GM21526 (cell line): Measurements from ENCODE around the gene NOXA1.
"Not testable (repeated sequence)": the region's sequence is repeated elsewhere in the genome, so short reads cannot be mapped to it uniquely, and the experiment has no call there.

Source experiments
- ATAC-seq: cut with Tn5 transposase; IDR thresholded peaks from one replicate; pipeline ENCODE4 v1.9.1; 2021; ENCODE audit warnings: moderate library complexity; ENCODE audit not compliant: unreplicated experiment, low FRiP score

NOXA1 gene, protein sequence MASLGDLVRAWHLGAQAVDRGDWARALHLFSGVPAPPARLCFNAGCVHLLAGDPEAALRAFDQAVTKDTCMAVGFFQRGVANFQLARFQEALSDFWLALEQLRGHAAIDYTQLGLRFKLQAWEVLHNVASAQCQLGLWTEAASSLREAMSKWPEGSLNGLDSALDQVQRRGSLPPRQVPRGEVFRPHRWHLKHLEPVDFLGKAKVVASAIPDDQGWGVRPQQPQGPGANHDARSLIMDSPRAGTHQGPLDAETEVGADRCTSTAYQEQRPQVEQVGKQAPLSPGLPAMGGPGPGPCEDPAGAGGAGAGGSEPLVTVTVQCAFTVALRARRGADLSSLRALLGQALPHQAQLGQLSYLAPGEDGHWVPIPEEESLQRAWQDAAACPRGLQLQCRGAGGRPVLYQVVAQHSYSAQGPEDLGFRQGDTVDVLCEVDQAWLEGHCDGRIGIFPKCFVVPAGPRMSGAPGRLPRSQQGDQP

DNA sequence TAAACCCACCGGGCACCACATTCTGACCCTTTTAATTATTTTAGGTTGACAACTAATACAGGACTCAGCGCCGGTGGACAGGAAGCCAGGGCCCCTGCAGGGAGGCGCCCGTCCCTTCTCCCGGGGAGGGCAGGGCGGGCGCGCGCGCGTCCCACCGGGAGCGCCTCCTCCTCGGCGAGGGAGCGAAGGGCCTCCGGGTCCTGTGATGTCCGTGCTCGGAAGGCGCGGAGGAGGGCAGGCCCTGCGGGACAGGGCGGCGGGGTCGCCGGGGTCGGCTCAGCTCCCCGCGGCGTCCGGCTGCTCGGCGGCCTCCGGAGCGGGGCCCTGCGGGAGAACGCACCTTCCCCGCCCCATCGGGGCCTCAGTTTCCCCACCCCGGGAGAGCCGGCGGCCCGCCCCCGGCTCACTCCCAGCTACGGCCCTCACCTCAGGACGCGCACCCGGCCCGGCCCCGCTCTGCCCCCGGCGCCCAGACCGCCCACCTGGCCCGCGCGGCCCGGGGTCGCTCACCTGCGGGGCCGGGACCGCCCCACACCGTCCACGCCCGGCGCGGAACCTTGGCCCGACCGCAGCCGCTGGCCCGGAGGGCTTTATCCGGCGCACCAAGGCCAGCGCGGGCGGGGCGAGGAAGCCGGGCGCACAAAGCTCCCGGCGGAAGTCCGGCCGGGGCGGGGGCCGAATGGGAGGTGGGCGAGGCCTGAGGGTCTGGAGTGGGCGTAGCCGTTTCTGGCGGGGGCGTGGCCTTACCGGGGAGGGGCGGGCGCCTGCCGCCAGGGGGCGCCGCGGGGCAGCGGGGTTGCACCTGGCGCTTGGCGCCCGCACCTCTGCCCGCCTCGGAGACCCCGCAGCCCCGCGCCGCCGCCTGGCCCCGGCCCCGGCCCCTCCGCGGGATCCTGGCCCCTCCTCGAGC, at the start of gene NOXA1, which contains the start of gene EXD3:
NOXA1 (plus strand) TSS at position 790 of the 910 bp plus-strand sequence. CDS start 137 bp downstream, outside the sequence.
EXD3 (minus strand) TSS at position 559 of the 910 bp plus-strand sequence. CDS start 27,805 bp downstream, outside the sequence.
- ATAC-seq, result peak; percentile 70

GRCh38 chr9:137373611-137373980, 49.6 kb upstream of the NOXA1 start:
- ATAC-seq, result no peak

GRCh38 chr9:137374131-137374845, 48.9 kb upstream of the NOXA1 start:
- no peak for ATAC-seq

DNA sequence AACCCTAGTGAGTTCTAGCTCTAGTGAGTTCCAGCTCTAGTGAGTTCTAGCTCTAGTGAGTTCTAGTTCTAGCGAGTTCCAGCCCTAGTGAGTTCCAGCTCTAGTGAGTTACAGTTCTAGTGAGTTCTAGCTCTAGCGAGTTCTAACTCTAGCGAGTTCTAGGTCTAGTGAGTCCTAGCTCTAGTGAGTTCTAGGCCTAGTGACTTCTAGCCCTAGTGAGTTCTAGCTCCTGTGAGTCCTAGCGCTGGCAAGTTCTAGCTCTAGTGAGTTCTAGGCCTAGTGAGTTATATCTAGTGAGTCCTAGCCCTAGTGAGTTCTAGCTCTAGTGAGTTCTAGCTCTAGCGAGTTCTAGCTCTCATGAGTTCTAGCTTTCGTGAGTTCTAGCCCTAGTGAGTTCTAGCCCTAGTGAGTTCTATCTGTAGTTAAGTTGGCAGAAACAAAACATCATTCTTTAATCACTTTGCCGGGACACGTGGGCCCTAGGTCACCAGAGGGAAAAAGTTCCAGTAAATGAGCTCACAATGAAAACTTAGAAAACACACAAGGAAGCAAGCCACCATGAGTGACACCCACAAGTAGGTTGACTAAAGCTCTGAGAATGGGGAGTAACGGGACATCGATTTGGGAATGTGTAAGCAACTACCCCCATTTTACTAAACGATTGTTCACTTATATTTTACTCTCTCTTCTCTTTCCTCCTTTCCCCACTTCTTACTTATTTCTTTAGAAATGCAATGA, 47.7 kb upstream of the NOXA1 start:
- no peak for ATAC-seq

DNA sequence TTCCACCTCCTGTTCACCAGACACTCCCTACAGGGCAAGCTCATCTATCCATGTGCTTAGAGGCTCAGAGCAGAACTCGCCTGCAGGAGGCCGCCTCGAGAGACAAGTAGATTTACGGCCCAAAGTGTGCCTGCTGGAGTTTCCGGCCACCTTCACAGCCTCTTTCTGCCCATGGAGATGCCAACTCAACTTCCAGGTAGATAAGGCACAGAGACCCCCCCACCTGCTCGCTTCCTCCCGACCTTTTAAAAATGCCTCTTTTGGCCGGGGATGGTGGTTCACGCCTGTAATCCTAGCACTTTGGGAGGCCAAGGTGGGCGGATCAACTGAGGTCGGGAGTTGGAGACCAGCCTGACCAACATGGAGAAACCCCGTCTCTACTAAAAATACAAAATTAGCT, 46.8 kb upstream of the NOXA1 start:
- ATAC-seq, result no peak

GRCh38 chr9:137378688-137379410, 44.3 kb upstream of the NOXA1 start:
- ATAC-seq, result not testable (repeated sequence)

GRCh38 chr9:137379761-137380161, 43.4 kb upstream of the NOXA1 start:
- ATAC-seq, result no peak

- ATAC-seq, result no peak
Measured at GRCh38 chr9:137380171-137380570, 43.0 kb upstream of the NOXA1 start.

- ATAC-seq, result no peak
Measured at GRCh38 chr9:137380606-137381005, 42.6 kb upstream of the NOXA1 start.

DNA sequence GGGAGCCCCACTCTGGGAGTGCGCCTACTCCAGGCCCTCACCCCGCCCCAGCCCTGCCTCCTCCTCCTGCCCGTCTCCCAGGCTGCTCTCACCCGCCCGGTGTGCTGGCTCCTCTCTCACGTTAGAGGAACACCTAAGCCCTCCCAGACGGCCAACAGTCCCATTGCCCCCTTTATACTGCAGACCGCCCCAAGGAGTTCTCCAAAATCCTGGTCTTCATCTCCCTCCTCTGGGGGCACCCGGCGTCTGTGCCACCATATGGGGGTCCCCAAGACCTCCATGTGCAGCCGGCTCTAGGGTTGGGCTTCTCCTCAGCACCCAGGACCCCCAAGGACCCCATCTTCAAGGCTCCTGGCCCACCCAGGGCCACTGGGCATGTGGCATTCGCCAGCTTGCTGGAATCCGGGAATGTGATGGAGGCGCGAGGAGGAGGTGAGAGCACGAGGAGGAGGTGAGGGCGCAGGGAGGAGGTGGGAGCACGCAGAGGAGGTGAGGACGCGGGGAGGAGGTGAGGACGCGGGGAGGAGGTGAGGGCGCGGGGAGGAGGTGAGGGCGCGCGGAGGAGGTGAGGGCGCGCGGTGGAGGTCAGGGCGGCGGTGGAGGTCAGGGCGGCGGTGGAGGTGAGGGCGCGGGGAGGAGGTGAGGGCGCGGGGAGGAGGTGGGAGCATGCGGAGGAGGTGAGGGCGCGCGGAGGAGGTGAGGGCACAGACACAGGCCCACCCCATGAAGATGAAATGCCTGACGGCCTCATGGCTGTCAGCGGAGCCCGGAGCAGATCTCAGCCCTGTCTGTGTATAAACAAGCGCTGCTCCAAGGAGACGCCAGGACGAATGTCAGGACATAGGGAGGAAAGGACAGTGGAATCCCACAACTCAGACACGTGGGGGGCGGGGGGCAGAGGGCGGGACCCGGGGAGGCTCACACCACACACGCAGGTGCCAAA, 41.4 kb upstream of the NOXA1 start:
- no peak for ATAC-seq

- no peak for ATAC-seq
Measured at GRCh38 chr9:137382444-137383080, 40.6 kb upstream of the NOXA1 start.

DNA sequence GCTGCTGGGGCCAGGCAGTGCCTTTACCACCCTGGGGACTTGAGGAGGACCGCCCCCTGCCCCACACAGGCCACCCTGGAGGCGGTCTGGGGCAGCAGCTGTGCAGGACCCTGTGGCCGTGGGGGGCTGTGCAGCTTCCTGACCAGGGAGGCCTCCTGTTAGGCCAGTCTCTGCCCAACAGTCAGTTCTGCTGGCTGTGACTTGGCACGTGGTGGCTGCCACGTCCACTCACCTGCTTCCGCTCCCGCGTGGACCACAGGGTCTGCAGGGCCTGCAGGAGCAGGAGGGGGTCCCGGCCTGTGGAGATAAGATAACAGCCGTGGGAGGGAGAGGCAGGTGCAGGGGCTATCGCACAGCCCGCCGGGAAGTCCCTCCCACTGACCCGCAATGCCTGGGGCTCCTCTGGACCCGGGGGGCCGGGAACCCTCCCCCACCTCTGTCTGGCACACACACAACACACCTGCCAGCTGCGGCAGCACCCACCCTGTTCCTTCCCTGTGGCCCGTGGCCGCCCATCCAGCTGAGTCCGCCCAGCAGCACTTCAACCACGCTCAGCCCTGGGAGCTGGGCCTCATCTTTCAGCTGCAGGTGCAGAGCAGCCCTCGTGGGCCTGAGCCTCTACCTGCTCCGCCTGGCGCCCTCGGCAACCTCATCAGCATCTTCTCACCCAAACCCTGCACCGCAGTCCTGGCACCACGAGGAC, 40.0 kb upstream of the NOXA1 start:
- no peak for ATAC-seq

DNA sequence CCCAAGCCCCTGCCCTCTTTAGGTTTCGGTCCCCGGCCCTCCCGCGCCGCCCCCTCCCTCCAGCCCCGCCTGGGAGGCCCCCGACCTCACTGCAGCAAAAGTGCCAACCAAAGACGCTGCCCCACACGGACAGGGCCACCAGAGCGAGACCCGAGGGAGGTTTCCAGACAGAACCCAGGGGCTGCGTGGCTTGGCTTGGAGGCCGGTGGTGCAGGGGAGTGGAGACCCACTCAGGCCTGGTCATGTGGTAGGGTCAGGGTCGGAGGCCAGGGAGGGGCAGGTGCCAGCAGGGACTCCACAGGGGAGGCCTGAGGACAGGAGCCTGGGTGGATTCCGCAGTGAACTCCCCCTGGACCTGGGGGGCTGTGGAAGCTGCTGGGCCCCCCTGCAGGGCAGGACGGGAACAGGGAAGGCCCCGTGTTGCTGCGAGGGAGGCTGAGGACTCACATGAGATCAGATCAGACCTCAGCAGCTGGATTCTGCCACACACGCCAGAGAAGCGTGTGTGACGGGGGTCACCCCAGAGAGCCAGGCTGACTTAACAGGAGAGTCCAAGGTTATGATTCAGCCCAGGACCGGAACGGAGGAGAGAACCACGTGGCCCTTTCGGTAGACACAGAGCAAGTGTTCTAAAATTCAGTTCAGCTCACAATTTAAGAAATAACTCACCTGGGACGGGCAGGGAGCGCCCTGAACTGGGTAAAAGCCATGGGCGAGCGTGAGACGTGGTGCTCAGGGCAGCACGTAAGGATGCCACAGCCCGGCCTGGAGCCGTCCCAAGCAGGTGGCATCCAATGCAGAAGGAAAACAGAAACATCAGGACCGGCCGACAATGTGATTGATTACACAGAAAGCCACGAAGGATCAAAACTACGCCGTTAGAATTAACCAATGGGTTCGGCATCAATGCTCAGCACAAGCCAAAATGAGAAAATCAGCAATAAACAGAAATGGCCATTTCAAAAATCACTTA, 39.1 kb upstream of the NOXA1 start:
- no peak for ATAC-seq

- ATAC-seq, result no peak
Measured at GRCh38 chr9:137385061-137385655, 38.0 kb upstream of the NOXA1 start.

- ATAC-seq, result not testable (repeated sequence)
Measured at GRCh38 chr9:137386507-137387113, 36.6 kb upstream of the NOXA1 start.
